ENCODE results near the gene SPATA6L. TPM values are rescaled to one million over a fixed set of nuclear protein-coding genes. Genes with fewer than 3 reads are reported as not detected.

Gene SPATA6L
- total and polyA plus RNA-seq, 9 of the 15 experiments (the other 6 are each of a cell fraction or from before 2014, with no cell fraction given): 0.03 to 1.00 (median 0.08) TPM; not detected in 4

DNA sequence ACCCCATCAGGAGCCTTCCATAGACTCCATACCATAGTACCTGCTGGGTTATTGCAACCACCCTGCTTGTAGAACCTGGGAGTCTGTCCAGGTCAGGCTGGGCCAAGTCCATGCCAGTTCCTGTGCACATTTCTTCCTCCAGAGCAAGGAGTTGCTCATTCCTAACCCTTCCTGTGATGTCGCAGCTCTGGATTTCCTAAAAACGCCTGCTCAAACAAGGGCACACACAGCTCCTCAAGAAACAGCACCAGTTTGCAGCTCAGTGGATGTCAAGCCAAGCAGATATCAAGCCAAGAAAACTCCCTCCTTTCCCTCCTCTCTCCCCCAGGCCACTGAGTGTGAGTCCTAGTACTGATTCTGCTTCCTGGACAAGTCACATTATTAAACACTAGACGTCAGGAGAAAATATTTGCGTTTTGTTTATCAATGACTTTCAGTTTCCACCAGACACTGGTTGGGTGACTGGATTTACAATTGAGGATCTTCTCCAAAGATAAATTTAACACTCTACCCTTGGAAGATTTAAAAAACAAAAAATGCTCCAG, 116.5 kb downstream of the SPATA6L start:
- Histone ChIP-seq H3K4me1 (replicated peaks in 1 of 2; ENCODE audit: control insufficient read depth in 2 of 2, insufficient read depth in 2 of 2, low read length in 2 of 2) (no peaks in the 10 kb centered on the region), H3K9me3 (replicated peaks; ENCODE audit: control insufficient read depth, insufficient read depth, low read depth, low read length) (no peaks in the 10 kb centered on the region), H3K9me1 (ENCODE audit: control insufficient read depth, insufficient read depth, low read length) (no peaks in the 10 kb centered on the region), H3K4me3 (no peak overlapping the region), H2AFZ (ENCODE audit: low read depth, low read length) (no peak overlapping the region), H3K27me3 (ENCODE audit: control insufficient read depth in 2 of 2, insufficient read depth in 2 of 2, low read length in 2 of 2) (no peaks in the 10 kb centered on the region), H3K36me3 (ENCODE audit: control insufficient read depth, insufficient read depth, low read length) (no peaks in the 10 kb centered on the region), H3K79me2 (ENCODE audit: control insufficient read depth, insufficient read depth, low read length) (no peaks in the 10 kb centered on the region), H3K9ac (ENCODE audit: insufficient read depth in 1 of 2, low read depth in 2 of 2, low read length in 2 of 2) (no peak overlapping the region), H4K20me1 (replicated peaks; ENCODE audit: control insufficient read depth, insufficient read depth, low read length) (no peaks in the 10 kb centered on the region), H3K27ac (ENCODE audit: extremely low read depth, low read depth, low read length) (no peak overlapping the region), H3K4me2 (ENCODE audit: insufficient read depth, low read length) (no peak overlapping the region)
- ChIA-PET CTCF (ENCODE audit: low intra/inter-chr PET ratio) (no interaction called here), POLR2A (interaction anchor here (1.3 kb wide), 1 partner anchor 26 kb away, joined by 6 read pairs; no protein-coding TSS in a partner anchor)
- TF ChIP-seq SMARCA4 (IDR thresholded peaks at IDR 0.05) (no peak), E2F3 (CRISPR knock-in tag; IDR thresholded peaks at IDR 0.05) (no peak), SREBF2 (CRISPR knock-in tag; IDR thresholded peaks at IDR 0.05) (no peak), ZNF143 (CRISPR knock-in tag; IDR thresholded peaks at IDR 0.05) (no peak), ZNF639 (CRISPR knock-in tag; conservative IDR thresholded peaks at IDR 0.05 in 1 of 2, IDR thresholded peaks at IDR 0.05 in 1 of 2) (no peak), HINFP (tag; conservative IDR thresholded peaks at IDR 0.05; ENCODE audit: low read depth) (no peak)
- DNase-seq (ENCODE audit: extremely low read depth in 1 of 4, low spot score in 3 of 4): no peak
- FAIRE-seq: no peak
- intact Hi-C loops (cut with micrococcal nuclease): loop anchor here (5.0 kb wide), 1 partner anchor 163 kb away; no protein-coding TSS in a partner anchor
- no TSS peak for BruUV-seq (replicated peaks)
- no peak for ATAC-seq
- 4% methylated on average over 4 of the region's 4 CpGs for WGBS (ENCODE audit: insufficient coverage, low coverage, missing lambda C conversion rate)
- in situ Hi-C loops (cut with MboI): no loop called here

Measured in K562 (cell line).